ENCODE data around the gene DMAP1. TPM values are rescaled to one million over a fixed set of nuclear protein-coding genes. Genes with fewer than 3 reads are reported as not detected.
A peak's percentile ranks its signal among the peaks of the same experiment; 100 is the strongest.

Gene DMAP1
- total and polyA plus RNA-seq, 4 donors: 26.5 to 41.1 (median 35.1) TPM

DNA sequence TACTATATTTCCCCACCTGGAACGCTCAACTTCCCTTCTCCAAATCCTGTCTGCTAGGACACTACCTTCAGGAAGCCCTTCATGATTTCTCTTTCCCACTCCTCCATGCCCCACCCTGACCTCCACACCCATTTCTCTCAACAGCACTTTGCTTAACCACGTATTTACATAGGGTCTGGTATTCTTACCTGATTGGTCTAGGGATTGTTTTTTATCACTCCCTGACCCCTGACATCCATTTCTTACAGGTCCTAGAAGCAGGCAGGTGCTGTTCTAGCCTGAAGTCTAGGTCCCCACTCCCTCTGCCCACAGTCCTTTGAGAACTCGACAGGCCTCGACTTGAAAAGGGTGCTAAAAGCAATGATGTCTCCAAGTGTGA is 47.5 kb downstream of the DMAP1 start:
- H3K36me3 ChIP-seq (ENCODE audit: control insufficient read depth in 4 of 4, insufficient read depth in 4 of 4, low read length in 4 of 4): peaks cover 0 to 6% (median 4%) of the 10 kb centered on the region in 4 donors
- no peak overlapping the region for H3K9ac ChIP-seq (ENCODE audit: insufficient read depth in 1 of 2, low read length in 2 of 2)
- peaks cover 0 to 14% (median 0%) of the 10 kb centered on the region in 5 donors for H3K4me1 ChIP-seq (ENCODE audit: control insufficient read depth in 5 of 5, insufficient read depth in 5 of 5, low read length in 5 of 5)
- DNase-seq: no peak
- H3K9me3 ChIP-seq (ENCODE audit: control insufficient read depth in 4 of 4, insufficient read depth in 3 of 4, low read length in 3 of 4): no peaks in the 10 kb centered on the region
- ATAC-seq (ENCODE audit: insufficient read depth, low FRiP score): no peak
- TF ChIP-seq, protein P1, sequence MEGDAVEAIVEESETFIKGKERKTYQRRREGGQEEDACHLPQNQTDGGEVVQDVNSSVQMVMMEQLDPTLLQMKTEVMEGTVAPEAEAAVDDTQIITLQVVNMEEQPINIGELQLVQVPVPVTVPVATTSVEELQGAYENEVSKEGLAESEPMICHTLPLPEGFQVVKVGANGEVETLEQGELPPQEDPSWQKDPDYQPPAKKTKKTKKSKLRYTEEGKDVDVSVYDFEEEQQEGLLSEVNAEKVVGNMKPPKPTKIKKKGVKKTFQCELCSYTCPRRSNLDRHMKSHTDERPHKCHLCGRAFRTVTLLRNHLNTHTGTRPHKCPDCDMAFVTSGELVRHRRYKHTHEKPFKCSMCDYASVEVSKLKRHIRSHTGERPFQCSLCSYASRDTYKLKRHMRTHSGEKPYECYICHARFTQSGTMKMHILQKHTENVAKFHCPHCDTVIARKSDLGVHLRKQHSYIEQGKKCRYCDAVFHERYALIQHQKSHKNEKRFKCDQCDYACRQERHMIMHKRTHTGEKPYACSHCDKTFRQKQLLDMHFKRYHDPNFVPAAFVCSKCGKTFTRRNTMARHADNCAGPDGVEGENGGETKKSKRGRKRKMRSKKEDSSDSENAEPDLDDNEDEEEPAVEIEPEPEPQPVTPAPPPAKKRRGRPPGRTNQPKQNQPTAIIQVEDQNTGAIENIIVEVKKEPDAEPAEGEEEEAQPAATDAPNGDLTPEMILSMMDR (IDR thresholded peaks at IDR 0.05; ENCODE audit: control extremely low read depth, extremely low read depth): no peak
- no peaks in the 10 kb centered on the region for H3K27me3 ChIP-seq (ENCODE audit: control insufficient read depth in 3 of 3, insufficient read depth in 3 of 3, low read length in 2 of 3)
- no peak overlapping the region for H3K27ac ChIP-seq (ENCODE audit: low read depth in 1 of 2, low read length in 1 of 2)
- 67 to 90% methylated on average over 4 of the region's 4 CpGs for WGBS, 2 donors
- H3K4me3 ChIP-seq: no peak overlapping the region

GRCh38 chr1:44261171-44261817 is 48.0 kb downstream of the DMAP1 start:
- H3K27ac ChIP-seq (ENCODE audit: low read depth in 1 of 2, low read length in 1 of 2): no peak overlapping the region
- peaks cover 0 to 6% (median 3%) of the 10 kb centered on the region in 4 donors for H3K36me3 ChIP-seq (ENCODE audit: control insufficient read depth in 4 of 4, insufficient read depth in 4 of 4, low read length in 4 of 4)
- H3K9ac ChIP-seq (ENCODE audit: insufficient read depth in 1 of 2, low read length in 2 of 2): no peak overlapping the region
- no peaks in the 10 kb centered on the region for H3K9me3 ChIP-seq (ENCODE audit: control insufficient read depth in 4 of 4, insufficient read depth in 3 of 4, low read length in 3 of 4)
- 96 to 97% methylated on average over 27 of the region's 27 CpGs for WGBS, 2 donors
- peaks cover 0 to 14% (median 0%) of the 10 kb centered on the region in 5 donors for H3K4me1 ChIP-seq (ENCODE audit: control insufficient read depth in 5 of 5, insufficient read depth in 5 of 5, low read length in 5 of 5)
- TF ChIP-seq, protein P1 (IDR thresholded peaks at IDR 0.05; ENCODE audit: control extremely low read depth, extremely low read depth): no peak
- ATAC-seq (ENCODE audit: insufficient read depth, low FRiP score): no peak
- DNase-seq: no peak
- no peak overlapping the region for H3K4me3 ChIP-seq
- H3K27me3 ChIP-seq (ENCODE audit: control insufficient read depth in 3 of 3, insufficient read depth in 3 of 3, low read length in 2 of 3): no peaks in the 10 kb centered on the region

DNA sequence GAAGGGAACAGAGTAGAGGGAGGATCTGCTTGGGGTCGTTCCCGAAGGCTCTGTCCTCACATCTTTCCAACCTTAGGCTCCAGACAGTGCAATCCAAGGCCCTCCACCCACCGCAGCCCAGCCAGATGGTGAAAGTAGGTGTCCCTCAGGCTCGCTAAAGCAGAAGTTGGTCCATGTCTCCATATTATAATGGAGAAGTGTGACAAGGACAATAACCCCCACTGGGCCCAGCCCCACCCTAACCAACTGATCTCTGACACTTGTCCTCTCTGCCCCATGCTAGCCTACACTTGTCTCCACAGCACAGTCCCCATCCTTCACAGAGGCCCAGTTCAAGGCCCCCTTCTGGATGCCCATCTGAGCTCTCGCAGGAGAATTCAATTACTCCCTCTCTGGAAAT is 48.7 kb downstream of the DMAP1 start:
- Histone ChIP-seq H3K27ac (ENCODE audit: low read depth in 1 of 2, low read length in 1 of 2) (no peak overlapping the region), H3K4me3 (no peak overlapping the region), H3K9me3 (ENCODE audit: control insufficient read depth in 4 of 4, insufficient read depth in 3 of 4, low read length in 3 of 4) (no peaks in the 10 kb centered on the region), H3K9ac (ENCODE audit: insufficient read depth in 1 of 2, low read length in 2 of 2) (no peak overlapping the region), H3K27me3 (ENCODE audit: control insufficient read depth in 3 of 3, insufficient read depth in 3 of 3, low read length in 2 of 3) (no peaks in the 10 kb centered on the region), H3K4me1 (ENCODE audit: control insufficient read depth in 5 of 5, insufficient read depth in 5 of 5, low read length in 5 of 5) (peaks cover 0 to 14% (median 0%) of the 10 kb centered on the region in 5 donors), H3K36me3 (ENCODE audit: control insufficient read depth in 4 of 4, insufficient read depth in 4 of 4, low read length in 4 of 4) (peaks cover 0 to 2% (median 0%) of the 10 kb centered on the region in 4 donors)
- no peak for DNase-seq
- ATAC-seq (ENCODE audit: insufficient read depth, low FRiP score): peak; percentile 30
- WGBS, 2 donors: 57 to 72% methylated on average over 5 of the region's 5 CpGs
- TF ChIP-seq, protein P1 (IDR thresholded peaks at IDR 0.05; ENCODE audit: control extremely low read depth, extremely low read depth): no peak

DNA sequence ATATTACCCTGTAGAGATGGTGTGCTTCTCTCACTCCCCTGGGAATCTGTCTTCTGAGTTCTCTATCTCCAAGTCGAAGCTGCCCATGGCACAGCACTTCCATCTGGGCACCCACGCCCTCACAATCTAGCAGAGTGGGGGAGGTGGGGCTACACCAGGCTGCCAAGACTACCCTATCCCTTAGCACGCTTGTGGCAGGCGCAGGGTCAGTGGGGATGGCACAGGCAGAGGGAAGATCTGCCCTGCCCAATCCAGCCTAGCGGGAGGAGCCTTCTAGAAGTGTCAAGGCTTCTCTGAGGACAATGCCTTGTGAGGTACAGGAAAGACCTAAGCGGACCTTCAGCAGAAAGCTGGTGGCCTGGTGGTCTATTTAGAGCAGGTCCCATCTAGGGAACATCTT is 49.1 kb downstream of the DMAP1 start:
- DNase-seq: no peak
- Histone ChIP-seq H3K9me3 (ENCODE audit: control insufficient read depth in 4 of 4, insufficient read depth in 3 of 4, low read length in 3 of 4) (no peaks in the 10 kb centered on the region), H3K36me3 (ENCODE audit: control insufficient read depth in 4 of 4, insufficient read depth in 4 of 4, low read length in 4 of 4) (peaks cover 0 to 2% (median 0%) of the 10 kb centered on the region in 4 donors), H3K27me3 (ENCODE audit: control insufficient read depth in 3 of 3, insufficient read depth in 3 of 3, low read length in 2 of 3) (no peaks in the 10 kb centered on the region), H3K27ac (ENCODE audit: low read depth in 1 of 2, low read length in 1 of 2) (no peak overlapping the region), H3K4me1 (ENCODE audit: control insufficient read depth in 5 of 5, insufficient read depth in 5 of 5, low read length in 5 of 5) (peaks cover 0 to 14% (median 0%) of the 10 kb centered on the region in 5 donors), H3K4me3 (no peak overlapping the region), H3K9ac (ENCODE audit: insufficient read depth in 1 of 2, low read length in 2 of 2) (no peak overlapping the region)
- 96 to 99% methylated on average over 6 of the region's 6 CpGs for WGBS, 2 donors
- TF ChIP-seq, protein P1 (IDR thresholded peaks at IDR 0.05; ENCODE audit: control extremely low read depth, extremely low read depth): no peak
- no peak for ATAC-seq (ENCODE audit: insufficient read depth, low FRiP score)

All from lung (tissue), 12 donors.